ENCODE results near the gene TTR. TPM values are rescaled to one million over a fixed set of nuclear protein-coding genes. Genes with fewer than 3 reads are reported as not detected.

Gene TTR
- total RNA-seq, 2 experiments from 2014 or later = not detected

DNA sequence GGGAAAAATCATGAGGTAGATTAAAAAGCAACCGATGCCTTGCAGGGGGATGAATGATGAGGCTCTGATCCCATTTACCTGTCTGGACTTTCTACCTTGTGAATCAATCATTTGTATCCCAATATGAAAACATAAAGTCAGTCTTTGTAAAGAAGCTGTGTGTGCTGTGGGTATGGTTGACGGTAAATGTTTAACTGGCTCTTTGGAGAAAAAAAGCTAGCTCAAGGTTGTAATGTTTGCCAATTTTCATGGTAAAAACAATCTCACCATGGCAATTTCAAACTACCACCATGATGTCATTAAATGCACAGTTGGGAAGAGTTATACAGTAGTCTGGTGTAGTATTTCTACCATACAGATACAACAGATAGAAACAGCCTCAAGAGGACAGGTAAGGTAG, 14.6 kb downstream of the TTR start:
- H3K27me3 Mint-ChIP-seq (ENCODE audit: low read depth) = peaks cover 5% of the 10 kb centered on the region
- no peak overlapping the region for H3K27ac Mint-ChIP-seq
- H3K36me3 Mint-ChIP-seq (ENCODE audit: low read depth) = no peaks in the 10 kb centered on the region
- no peaks in the 10 kb centered on the region for H3K4me1 Mint-ChIP-seq (ENCODE audit: low read depth)
- CTCF ChIA-PET = interaction anchor here (0.8 to 0.9 kb wide), 2 partner anchors 114 to 1064 kb away, joined by 3 read pairs; no protein-coding TSS in a partner anchor
- H3K9me3 Mint-ChIP-seq = no peaks in the 10 kb centered on the region
- no peak for DNase-seq
- intact Hi-C loops (cut with micrococcal nuclease) = no loop called here
- no peak overlapping the region for H3K4me3 Mint-ChIP-seq

- Mint-ChIP-seq H3K27me3 (ENCODE audit: low read depth) (peaks cover 5% of the 10 kb centered on the region), H3K4me3 (no peak overlapping the region), H3K27ac (no peak overlapping the region), H3K36me3 (ENCODE audit: low read depth) (no peaks in the 10 kb centered on the region), H3K4me1 (ENCODE audit: low read depth) (no peaks in the 10 kb centered on the region), H3K9me3 (no peaks in the 10 kb centered on the region)
- CTCF ChIA-PET = interaction anchor here (0.8 kb wide), 1 partner anchor 113 kb away, joined by 3 read pairs; no protein-coding TSS in a partner anchor
- DNase-seq = no peak
- intact Hi-C loops (cut with micrococcal nuclease) = no loop called here
Measured at GRCh38 chr18:31607384-31607783, 15.7 kb downstream of the TTR start.

DNA sequence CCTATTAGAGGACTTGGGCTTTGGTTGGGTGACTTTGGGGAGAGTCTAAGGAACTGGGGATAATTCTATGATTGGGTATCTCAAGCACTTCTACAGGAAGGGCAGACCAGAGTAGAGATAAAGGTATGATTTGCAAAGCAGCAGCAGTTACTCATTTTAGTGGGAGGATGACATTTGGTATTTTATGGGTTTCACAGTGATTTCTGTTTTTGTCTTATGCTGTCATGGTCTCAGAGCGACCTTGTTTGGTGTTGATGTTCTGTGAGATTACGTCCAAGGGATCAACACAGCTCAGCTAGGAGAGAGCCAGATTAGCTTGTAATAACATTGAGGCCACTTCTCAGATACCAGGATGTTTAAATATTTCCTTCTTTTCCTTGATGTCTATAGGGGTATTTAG, 18.2 kb downstream of the TTR start:
- intact Hi-C loops (cut with micrococcal nuclease) = no loop called here
- Mint-ChIP-seq H3K27ac (no peak overlapping the region), H3K27me3 (ENCODE audit: low read depth) (peaks cover 3% of the 10 kb centered on the region), H3K9me3 (no peaks in the 10 kb centered on the region), H3K4me3 (no peak overlapping the region), H3K36me3 (ENCODE audit: low read depth) (no peaks in the 10 kb centered on the region), H3K4me1 (ENCODE audit: low read depth) (no peaks in the 10 kb centered on the region)
- CTCF ChIA-PET = interaction anchor here (0.9 to 2.0 kb wide), 4 partner anchors 11 to 112 kb away, joined by 3 to 9 read pairs (median 3); no protein-coding TSS in a partner anchor
- DNase-seq = no peak

GRCh38 chr18:31610286-31611205, 18.9 kb downstream of the TTR start:
- Mint-ChIP-seq H3K27me3 (ENCODE audit: low read depth) (peaks cover under 1% of the 10 kb centered on the region), H3K4me3 (no peak overlapping the region), H3K4me1 (ENCODE audit: low read depth) (no peaks in the 10 kb centered on the region), H3K27ac (no peak overlapping the region), H3K36me3 (ENCODE audit: low read depth) (no peaks in the 10 kb centered on the region), H3K9me3 (no peaks in the 10 kb centered on the region)
- no peak for DNase-seq
- intact Hi-C loops (cut with micrococcal nuclease) = no loop called here
- CTCF ChIA-PET = interaction anchor here (0.9 to 2.0 kb wide), 5 partner anchors 10 to 112 kb away, joined by 3 to 9 read pairs (median 3); no protein-coding TSS in a partner anchor

GRCh38 chr18:31611511-31611910, 19.8 kb downstream of the TTR start:
- no peak overlapping the region for H3K27ac Mint-ChIP-seq
- CTCF ChIA-PET = interaction anchor here (2.0 kb wide), 1 partner anchor 111 kb away, joined by 9 read pairs; no protein-coding TSS in a partner anchor
- intact Hi-C loops (cut with micrococcal nuclease) = no loop called here
- no peaks in the 10 kb centered on the region for H3K36me3 Mint-ChIP-seq (ENCODE audit: low read depth)
- DNase-seq = no peak
- no peaks in the 10 kb centered on the region for H3K4me1 Mint-ChIP-seq (ENCODE audit: low read depth)
- no peaks in the 10 kb centered on the region for H3K9me3 Mint-ChIP-seq
- no peak overlapping the region for H3K4me3 Mint-ChIP-seq
- H3K27me3 Mint-ChIP-seq (ENCODE audit: low read depth) = no peaks in the 10 kb centered on the region

DNA sequence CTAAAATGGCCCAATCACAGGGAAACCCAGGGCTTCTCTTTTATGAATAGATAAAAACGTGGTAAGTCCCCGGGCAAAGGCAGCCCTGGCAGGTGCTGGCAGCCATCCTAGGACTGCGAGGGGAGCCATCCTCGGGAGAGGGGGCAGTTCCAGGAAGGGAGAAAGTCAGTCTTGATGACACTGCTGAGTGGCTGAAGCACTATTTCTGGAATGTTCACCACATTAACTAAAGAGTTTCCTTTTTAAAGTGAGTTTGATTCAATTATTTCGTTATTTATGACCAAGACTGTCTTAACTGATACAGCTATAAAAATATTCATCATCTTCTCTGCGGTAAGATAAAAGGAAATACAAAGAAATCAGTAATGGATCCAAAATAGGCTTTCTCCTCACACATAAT, 20.4 kb downstream of the TTR start:
- Mint-ChIP-seq H3K27me3 (ENCODE audit: low read depth) (peaks cover 2% of the 10 kb centered on the region), H3K27ac (no peak overlapping the region), H3K9me3 (no peaks in the 10 kb centered on the region), H3K36me3 (ENCODE audit: low read depth) (no peaks in the 10 kb centered on the region), H3K4me1 (ENCODE audit: low read depth) (no peaks in the 10 kb centered on the region), H3K4me3 (no peak overlapping the region)
- CTCF ChIA-PET = interaction anchor here (1.6 kb wide), 1 partner anchor 113 kb away, joined by 3 read pairs; no protein-coding TSS in a partner anchor
- DNase-seq = no peak
- intact Hi-C loops (cut with micrococcal nuclease) = no loop called here

DNA sequence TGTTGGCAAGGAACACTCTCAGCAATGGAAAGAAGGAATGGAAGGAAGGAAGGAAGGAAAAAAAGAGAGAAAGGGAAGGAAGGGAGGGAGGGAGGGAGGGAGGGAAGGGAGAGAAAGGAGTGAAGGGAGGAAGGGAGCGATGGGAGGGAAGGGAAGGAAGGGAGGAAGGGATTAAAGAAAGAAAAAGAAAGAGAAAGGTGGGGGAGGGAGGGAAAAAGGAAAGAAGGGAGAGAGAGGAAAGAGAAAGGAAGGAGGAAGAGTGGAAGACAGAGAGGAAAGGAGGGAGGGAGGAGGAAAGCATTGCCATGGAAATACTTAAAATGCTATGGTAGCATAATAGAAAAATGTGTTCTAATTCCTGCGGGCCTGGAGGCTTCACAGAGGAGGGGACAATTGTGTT, 22.4 kb downstream of the TTR start:
- Mint-ChIP-seq H3K9me3 (no peaks in the 10 kb centered on the region), H3K36me3 (ENCODE audit: low read depth) (no peaks in the 10 kb centered on the region), H3K27me3 (ENCODE audit: low read depth) (peaks cover 4% of the 10 kb centered on the region), H3K4me1 (ENCODE audit: low read depth) (no peaks in the 10 kb centered on the region), H3K4me3 (no peak overlapping the region), H3K27ac (no peak overlapping the region)
- intact Hi-C loops (cut with micrococcal nuclease) = no loop called here
- CTCF ChIA-PET = interaction anchor here (1.0 kb wide), 1 partner anchor 108 kb away, joined by 3 read pairs; no protein-coding TSS in a partner anchor
- DNase-seq = no peak

DNA sequence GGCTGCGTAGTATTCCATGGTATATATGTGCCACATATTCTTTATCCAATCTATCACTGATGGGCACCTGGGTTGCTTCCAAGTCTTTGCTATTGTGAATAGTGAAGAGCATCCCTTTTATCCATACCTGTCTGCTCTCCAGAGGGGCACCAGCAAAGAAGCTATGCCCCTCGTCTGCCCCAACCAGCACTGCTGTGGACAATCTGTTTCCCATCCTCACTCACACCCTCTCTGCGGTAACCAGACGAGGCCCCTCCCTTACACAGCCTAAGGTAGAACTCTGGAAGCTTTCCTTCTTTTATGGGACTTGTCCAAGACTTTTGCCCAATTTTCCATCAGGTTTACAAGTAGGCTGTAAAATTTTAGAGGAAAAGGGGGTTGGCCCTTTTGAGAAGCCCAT, 24.9 kb downstream of the TTR start:
- Mint-ChIP-seq H3K4me1 (ENCODE audit: low read depth) (no peaks in the 10 kb centered on the region), H3K4me3 (no peak overlapping the region), H3K36me3 (ENCODE audit: low read depth) (no peaks in the 10 kb centered on the region), H3K27ac (no peak overlapping the region), H3K9me3 (no peaks in the 10 kb centered on the region), H3K27me3 (ENCODE audit: low read depth) (peaks cover 6% of the 10 kb centered on the region)
- intact Hi-C loops (cut with micrococcal nuclease) = no loop called here
- CTCF ChIA-PET = no interaction called here
- DNase-seq = no peak

- H3K4me3 Mint-ChIP-seq = no peak overlapping the region
- CTCF ChIA-PET = no interaction called here
- H3K9me3 Mint-ChIP-seq = no peaks in the 10 kb centered on the region
- intact Hi-C loops (cut with micrococcal nuclease) = no loop called here
- H3K36me3 Mint-ChIP-seq (ENCODE audit: low read depth) = no peaks in the 10 kb centered on the region
- H3K27ac Mint-ChIP-seq = no peak overlapping the region
- peaks cover 6% of the 10 kb centered on the region for H3K27me3 Mint-ChIP-seq (ENCODE audit: low read depth)
- DNase-seq = no peak
- no peaks in the 10 kb centered on the region for H3K4me1 Mint-ChIP-seq (ENCODE audit: low read depth)
Measured at GRCh38 chr18:31617031-31617717, 25.5 kb downstream of the TTR start.

DNA sequence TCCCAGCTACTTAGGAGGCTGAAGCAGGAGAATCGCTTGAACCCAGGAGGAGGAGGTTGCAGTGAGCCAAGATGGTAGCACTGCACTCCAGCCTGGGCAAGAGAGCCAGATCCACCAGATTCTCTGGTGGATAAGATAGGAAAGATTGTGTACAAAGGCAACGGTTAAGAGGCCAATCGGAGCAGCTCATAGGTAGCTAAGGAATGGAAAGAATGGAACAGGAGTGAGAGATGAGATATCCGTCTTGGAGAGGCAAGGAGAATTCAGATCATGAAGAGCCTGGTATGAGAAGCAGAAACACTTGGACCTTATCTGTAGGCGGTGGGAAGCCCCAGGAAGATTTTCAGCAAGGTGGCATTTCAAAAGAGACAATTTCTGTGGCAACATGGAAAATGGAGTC, 27.1 kb downstream of the TTR start:
- no peaks in the 10 kb centered on the region for H3K9me3 Mint-ChIP-seq
- no peak overlapping the region for H3K27ac Mint-ChIP-seq
- H3K4me3 Mint-ChIP-seq = no peak overlapping the region
- no peaks in the 10 kb centered on the region for H3K4me1 Mint-ChIP-seq (ENCODE audit: low read depth)
- peaks cover 6% of the 10 kb centered on the region for H3K27me3 Mint-ChIP-seq (ENCODE audit: low read depth)
- no peak for DNase-seq
- CTCF ChIA-PET = interaction anchor here (0.6 to 1.2 kb wide), 2 partner anchors 16 to 40 kb away, joined by 4 to 6 read pairs; no protein-coding TSS in a partner anchor
- intact Hi-C loops (cut with micrococcal nuclease) = no loop called here
- no peaks in the 10 kb centered on the region for H3K36me3 Mint-ChIP-seq (ENCODE audit: low read depth)

DNA sequence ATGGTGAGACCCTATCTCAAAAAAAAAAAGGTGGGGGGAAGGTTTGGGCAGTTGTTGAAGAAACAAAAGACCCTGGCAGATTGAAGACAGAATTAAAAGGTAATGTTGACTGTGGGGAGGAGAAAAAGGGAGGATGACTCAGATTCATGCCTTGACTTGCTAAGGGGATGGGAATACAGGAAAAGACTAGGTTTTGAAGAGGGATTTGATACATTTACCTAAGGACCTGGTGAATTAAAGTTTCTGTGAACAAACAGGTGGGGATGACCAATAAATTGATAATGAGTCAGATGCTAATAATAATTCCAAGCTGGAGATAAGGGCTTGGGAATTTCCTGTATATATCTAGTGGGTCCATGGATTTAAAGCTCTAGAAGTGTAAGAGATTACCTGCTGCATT, 27.6 kb downstream of the TTR start:
- CTCF ChIA-PET = interaction anchor here (1.2 kb wide), 1 partner anchor 15 kb away, joined by 4 read pairs; no protein-coding TSS in a partner anchor
- H3K4me1 Mint-ChIP-seq (ENCODE audit: low read depth) = no peaks in the 10 kb centered on the region
- DNase-seq = no peak
- no peaks in the 10 kb centered on the region for H3K9me3 Mint-ChIP-seq
- intact Hi-C loops (cut with micrococcal nuclease) = no loop called here
- no peak overlapping the region for H3K4me3 Mint-ChIP-seq
- no peak overlapping the region for H3K27ac Mint-ChIP-seq
- no peaks in the 10 kb centered on the region for H3K36me3 Mint-ChIP-seq (ENCODE audit: low read depth)
- peaks cover 6% of the 10 kb centered on the region for H3K27me3 Mint-ChIP-seq (ENCODE audit: low read depth)

DNA sequence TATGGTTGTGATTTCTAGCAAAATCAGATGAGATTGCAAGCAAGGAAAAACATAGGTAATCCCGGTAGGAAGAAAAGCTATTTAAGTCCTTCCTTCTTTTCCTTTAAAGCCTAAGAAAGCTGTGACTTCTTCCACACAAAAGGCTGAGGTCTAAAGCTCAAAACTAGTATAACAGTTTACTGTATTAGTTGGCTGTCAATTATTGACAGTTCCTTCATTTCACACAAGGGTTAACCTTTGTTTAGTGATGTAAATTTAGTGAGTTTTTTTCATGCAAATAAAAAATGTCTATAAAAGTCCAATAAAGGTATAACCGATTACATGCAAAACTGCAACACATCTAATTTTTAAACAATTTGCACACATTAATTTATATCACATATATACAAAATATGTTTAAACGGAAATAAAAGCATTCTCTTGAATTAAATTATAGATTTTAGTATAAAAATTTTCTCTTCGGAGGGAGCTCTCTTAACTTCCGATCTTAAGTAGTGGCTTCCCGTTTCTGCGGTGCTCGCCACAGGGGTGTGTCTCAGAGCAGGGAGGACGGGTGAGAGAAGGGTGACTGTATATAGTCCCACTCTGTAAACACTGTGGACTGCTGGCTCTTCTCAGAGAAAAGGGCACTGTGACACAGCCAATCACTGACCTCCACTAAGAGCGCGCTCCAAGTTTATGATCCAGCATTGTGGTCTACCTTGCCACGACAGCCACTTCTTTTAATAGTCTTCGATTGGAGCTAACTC, 33.4 kb downstream of the TTR start:
- no peaks in the 10 kb centered on the region for H3K9me3 Mint-ChIP-seq
- H3K27ac Mint-ChIP-seq = no peak overlapping the region
- intact Hi-C loops (cut with micrococcal nuclease) = no loop called here
- no peaks in the 10 kb centered on the region for H3K27me3 Mint-ChIP-seq (ENCODE audit: low read depth)
- H3K36me3 Mint-ChIP-seq (ENCODE audit: low read depth) = no peaks in the 10 kb centered on the region
- CTCF ChIA-PET = interaction anchor here (1.3 kb wide), 1 partner anchor 14 kb away, joined by 3 read pairs; no protein-coding TSS in a partner anchor
- DNase-seq = no peak
- H3K4me3 Mint-ChIP-seq = no peak overlapping the region
- no peaks in the 10 kb centered on the region for H3K4me1 Mint-ChIP-seq (ENCODE audit: low read depth)

All from activated naive CD4-positive, alpha-beta T cell treated with anti-CD3 and anti-CD28 coated beads for 36 hours (primary cell).